ENCODE measurements around the gene CSF2.

GRCh38 chr5:132093271-132093670 lies 19.7 kb downstream of the CSF2 start:
- no peak for TF ChIP-seq EZH2 (IDR thresholded peaks at IDR 0.05; ENCODE audit: borderline replicate concordance)
- TF ChIP-seq EZH2phosphoT487 (IDR thresholded peaks at IDR 0.05; ENCODE audit: low read depth, severe bottlenecking, unreplicated experiment), result no peak

All from hepatocyte (in vitro differentiated cells).